ENCODE data around the gene MSH3.
A peak's percentile ranks its signal among the peaks of the same experiment; 100 is the strongest.
"Not testable (repeated sequence)": the region's sequence is repeated elsewhere in the genome, so short reads cannot be mapped to it uniquely, and the experiment has no call there.

The MSH3 gene

DNA sequence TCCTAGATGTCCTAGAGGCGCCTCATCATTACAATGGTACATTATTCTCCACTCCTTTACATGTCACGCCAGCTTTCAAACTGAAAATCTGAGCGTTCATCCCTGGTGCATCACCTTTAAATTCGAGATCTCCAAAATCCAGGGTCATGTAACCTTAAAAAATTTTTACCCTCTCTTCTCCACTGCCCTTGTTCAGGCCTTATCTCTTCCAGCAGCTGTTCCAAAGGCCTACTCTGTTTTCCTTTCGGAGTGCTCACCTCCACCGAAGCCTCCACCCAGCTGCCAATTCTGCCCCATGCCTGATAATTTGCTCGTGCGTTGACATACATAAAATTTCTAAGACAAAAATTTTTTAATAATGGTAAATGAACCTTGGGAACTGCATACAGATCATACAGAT, 950 bp upstream of the MSH3 start:
- H3K4me3 ChIP-seq (ENCODE audit: low read length), result peak overlapping the region; percentile 87
- no peak for DNase-seq (ENCODE audit: low read depth, low spot score)

DNA sequence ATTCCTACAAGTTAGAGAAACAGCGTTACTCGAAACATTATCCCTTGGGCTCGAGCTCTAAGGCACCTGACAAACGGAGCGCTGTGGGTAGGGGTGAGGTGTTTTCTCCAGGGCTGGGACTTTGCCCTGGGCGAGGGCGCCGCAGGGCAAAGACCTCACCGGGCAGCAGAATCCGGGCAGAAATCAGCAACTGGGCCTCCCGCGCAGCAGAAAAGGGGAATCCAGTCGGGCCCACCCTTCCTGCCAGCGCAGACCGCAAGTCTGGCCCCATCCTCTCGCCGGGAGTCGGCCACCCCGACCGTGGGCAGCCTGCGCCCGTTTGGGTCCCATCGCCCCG, 430 bp upstream of the MSH3 start:
- H3K4me3 ChIP-seq (ENCODE audit: low read length), result peak overlapping the region; percentile 87
- DNase-seq (ENCODE audit: low read depth, low spot score), result no peak

DNA sequence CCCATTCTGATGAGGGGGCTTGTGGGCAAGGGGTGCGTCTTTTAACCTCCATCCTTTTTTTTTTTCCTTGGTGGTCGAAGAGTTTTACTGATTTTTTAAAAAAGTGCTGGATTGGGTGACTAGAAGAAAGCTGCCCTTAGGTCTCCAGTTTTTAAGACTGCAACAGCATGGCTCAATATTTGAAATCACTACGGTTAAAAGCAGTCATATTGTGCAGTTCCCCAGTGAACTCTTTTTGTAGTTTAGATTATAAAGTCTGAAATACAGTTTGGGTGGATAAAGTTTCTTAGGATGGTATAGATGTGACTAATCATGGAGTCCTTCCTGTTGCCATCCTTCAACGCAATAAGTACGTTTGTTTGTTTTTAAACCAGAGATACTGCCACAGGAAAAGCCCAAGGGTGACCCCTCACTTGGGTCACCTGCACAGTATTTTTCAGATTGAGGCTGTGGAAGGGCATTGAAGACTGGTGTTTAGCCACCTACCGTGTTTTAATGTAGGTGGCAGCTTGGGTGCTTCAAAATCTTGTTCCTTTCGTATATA, 851 bp downstream of the MSH3 start:
- peak overlapping the region; percentile 87 for H3K4me3 ChIP-seq (ENCODE audit: low read length)
- no peak for DNase-seq (ENCODE audit: low read depth, low spot score)

DNA sequence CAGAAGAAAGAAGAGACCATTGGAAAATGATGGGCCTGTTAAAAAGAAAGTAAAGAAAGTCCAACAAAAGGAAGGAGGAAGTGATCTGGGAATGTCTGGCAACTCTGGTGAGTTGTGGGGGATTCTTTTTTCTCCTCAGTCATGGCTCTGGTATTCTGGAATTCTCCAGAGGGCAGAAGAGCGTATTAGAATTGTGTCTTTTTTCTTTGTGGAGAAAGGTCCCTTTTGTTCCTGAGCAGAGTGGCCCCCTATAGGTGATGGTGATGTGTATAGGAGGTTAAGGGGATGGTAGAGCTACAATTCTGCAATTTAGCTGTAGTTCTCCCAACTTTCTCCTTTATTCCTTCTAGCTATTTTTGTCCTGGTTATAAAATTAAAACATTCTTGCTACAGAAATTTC, 2.0 kb downstream of the MSH3 start:
- no peak overlapping the region for H3K4me3 ChIP-seq (ENCODE audit: low read length)
- no peak for DNase-seq (ENCODE audit: low read depth, low spot score)

DNA sequence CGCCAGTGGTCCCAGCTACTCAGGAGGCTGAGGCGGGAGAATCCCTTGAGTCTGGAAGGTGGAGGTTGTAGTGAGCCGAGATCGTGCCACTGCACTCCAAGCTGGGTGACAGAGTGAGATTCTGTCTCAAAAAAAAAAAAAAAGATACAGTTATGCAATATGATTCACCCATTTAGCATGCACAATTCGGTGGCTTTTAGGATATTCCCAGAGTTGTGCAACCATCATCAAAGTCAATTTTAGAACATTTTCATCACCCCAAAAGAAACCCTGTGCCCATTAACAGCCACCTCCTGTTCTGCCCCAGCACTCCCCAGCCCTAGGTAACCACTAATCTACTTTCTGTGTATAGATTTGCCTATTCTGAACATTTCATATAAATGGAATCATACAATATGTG, 4.7 kb downstream of the MSH3 start:
- H3K4me3 ChIP-seq (ENCODE audit: low read length), result no peak overlapping the region
- no peak for DNase-seq (ENCODE audit: low read depth, low spot score)

DNA sequence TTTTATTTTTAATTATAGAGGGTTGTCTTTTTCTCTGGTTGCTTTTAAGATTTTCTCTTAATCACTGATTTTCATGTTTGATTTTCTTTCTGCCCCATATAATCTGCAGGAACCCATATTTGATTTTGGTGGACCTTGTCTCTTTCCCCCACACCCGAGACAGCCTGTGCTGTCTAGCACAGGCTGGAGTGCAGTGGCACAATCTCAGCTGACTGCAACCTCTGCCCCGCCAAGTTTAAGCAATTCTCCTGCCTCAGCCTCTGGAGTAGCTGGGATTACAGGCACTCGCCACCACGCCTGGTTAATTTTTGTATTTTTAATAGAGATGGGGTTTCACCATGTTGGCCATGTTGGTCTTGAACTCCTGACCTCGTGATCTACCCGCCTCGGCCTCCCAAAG, 6.2 kb downstream of the MSH3 start:
- DNase-seq (ENCODE audit: low read depth, low spot score); H3K4me3 ChIP-seq (ENCODE audit: low read length): not testable (repeated sequence)

DNA sequence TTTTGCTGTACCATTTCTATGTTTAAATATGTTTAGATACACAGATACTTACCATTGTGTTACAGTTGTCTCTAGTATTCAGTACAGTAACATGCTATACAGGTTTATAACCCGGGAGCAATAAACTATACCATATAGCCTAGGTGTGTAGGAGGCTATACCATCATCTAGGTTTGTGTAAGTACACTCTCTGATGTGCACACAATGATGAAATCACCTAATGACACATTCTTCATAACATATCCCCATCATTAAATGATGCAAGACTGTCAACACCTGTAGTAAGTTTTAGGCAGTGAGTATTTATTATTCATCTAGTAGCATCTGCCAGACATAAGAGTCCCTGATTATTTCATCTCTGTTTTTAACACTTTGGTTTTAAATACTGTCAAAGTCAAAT, 7.7 kb downstream of the MSH3 start:
- no peak overlapping the region for H3K4me3 ChIP-seq (ENCODE audit: low read length)
- no peak for DNase-seq (ENCODE audit: low read depth, low spot score)

DNA sequence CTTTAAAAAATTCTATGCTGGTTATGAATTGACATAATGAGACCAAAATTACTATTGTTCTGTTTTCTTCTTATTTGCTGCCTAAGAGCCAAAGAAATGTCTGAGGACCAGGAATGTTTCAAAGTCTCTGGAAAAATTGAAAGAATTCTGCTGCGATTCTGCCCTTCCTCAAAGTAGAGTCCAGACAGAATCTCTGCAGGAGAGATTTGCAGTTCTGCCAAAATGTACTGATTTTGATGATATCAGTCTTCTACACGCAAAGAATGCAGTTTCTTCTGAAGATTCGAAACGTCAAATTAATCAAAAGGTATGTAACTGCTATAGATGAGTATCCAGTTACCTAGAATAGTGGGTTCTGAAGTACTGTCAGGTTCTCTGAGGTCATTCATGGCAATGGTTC, 10.6 kb downstream of the MSH3 start:
- DNase-seq (ENCODE audit: low read depth, low spot score), result no peak
- H3K4me3 ChIP-seq (ENCODE audit: low read length), result no peak overlapping the region

DNA sequence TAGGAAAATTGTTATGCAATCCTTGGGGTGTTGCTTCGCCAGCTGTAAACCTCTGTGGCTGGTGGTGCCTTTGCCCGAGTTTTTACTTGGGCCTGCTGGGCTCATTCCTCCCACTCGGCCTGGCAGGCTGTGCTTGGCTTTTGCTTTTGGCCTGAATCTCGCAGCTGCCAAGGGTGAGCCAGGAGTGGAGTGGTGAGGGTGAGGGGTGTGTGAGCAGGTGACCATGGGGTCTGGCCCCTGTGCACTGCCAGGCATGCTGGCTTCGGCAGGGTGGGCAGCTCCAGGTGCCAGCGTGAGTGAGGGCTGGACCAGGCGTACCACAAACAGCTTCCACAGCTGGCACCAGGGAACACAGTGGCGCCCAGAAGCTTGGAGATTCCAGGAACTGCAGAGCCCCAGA, 12.9 kb downstream of the MSH3 start:
- no peak overlapping the region for H3K4me3 ChIP-seq (ENCODE audit: low read length)
- DNase-seq (ENCODE audit: low read depth, low spot score), result no peak

DNA sequence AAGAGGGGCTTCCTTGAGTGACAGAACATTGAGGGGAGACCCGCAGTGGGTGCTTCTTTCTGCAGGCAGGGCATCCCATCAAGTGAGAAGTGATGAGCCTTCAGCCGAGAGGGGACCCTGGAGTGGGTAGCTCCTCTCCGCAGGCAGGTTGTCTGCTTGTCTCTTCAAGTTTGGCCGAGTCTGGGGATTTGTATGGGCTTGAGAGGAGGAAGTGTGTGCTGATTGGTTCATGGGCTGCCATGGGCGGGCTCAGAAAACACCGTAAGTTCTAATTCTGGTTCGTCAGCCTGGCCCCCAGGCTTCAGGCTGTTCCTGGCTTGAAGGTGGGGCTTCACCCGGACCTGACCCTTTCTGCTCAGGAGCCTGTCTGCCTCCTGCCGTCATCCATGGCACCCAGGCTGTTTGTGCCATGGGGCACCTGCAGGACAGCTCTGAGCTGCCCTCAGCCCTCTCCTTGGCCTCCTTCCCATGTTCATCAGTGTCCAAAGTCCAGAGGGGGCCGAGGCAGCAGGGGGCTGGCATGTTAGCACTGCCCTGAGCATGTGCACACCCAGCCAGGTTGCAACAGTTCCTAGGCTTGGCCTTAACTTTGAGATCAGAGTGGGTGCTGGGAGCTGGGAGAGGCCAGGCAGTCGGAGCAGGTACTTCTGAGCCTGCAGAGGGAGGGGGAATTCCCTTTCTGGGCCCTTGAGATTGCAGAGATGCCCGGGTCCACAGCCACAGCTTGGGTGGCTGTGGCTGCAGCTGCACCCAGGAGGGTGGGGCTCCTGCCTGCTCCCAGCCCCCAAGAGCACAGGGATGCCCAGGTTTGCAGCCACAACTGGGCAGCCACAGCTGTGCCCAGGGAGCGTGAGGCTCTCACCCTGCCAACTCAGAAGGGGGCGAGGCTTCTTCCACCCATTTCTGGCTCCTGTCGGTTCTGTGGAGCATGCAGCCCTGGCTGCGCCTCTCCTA, 13.8 kb downstream of the MSH3 start:
- DNase-seq (ENCODE audit: low read depth, low spot score), result no peak
- no peak overlapping the region for H3K4me3 ChIP-seq (ENCODE audit: low read length)

DNA sequence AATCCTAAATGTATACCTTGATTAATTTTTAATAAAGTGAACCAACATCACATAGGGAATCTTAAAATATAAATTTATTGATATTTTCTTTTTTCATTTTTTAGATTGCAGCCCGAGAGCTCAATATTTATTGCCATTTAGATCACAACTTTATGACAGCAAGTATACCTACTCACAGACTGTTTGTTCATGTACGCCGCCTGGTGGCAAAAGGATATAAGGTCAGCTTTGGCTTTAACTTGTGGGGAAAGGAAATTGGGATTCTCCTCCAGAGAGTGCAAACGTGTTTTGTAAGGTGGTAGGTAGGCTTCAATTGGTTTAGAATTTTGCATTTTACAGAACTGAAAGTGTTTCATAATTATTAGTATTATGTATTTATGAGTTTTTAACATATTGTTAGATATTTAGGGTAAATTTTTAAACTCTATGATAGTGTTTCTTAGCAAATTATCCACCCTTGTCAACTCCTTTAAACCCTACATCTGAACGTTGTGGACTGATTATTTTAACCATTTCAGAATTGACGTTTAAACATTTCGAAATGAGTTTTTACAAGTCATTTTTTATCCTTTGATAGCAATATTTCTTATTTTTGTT, 17.8 kb downstream of the MSH3 start:
- peak; percentile 67 for DNase-seq (ENCODE audit: low read depth, low spot score)
- no peak overlapping the region for H3K4me3 ChIP-seq (ENCODE audit: low read length)

DNA sequence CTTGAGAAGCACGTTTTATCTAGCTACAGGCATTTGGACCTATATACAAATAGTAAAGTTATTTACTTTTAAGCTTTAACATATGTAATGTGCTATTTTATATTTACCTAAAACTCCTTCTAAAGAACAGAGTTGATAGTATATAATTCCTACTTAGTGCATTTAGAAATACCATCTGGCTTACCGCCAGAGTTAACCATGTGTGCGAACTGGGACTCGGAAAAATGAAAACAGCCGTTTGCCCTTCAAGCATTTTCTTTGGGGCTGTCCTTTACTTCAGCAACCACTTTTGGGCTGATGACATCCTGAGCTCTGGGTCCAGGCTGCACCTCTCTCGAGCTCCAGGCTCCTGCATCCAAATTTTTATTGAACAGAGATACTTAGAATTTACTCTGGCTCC, 22.3 kb downstream of the MSH3 start:
- no peak for DNase-seq (ENCODE audit: low read depth, low spot score)
- H3K4me3 ChIP-seq (ENCODE audit: low read length), result no peak overlapping the region

DNA sequence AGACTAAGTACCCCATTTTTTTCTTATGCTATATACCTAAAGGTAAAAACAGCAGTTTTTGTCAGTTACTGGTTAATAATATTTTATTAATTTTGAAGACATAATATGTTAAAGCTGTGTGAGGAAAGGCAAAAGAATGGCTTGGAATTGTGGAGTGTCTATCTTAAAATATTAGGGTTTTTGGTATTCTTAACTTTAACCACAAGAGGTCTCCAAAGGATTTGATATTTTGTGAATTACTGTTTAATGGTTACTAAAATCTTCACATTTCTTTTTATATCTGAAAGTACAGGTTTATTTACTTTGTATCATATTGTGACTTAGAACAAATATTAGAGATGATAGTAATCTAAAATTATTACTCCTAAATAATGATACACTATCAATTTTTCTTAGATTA, 32.3 kb downstream of the MSH3 start:
- no peak overlapping the region for H3K4me3 ChIP-seq (ENCODE audit: low read length)
- DNase-seq (ENCODE audit: low read depth, low spot score), result no peak

DNA sequence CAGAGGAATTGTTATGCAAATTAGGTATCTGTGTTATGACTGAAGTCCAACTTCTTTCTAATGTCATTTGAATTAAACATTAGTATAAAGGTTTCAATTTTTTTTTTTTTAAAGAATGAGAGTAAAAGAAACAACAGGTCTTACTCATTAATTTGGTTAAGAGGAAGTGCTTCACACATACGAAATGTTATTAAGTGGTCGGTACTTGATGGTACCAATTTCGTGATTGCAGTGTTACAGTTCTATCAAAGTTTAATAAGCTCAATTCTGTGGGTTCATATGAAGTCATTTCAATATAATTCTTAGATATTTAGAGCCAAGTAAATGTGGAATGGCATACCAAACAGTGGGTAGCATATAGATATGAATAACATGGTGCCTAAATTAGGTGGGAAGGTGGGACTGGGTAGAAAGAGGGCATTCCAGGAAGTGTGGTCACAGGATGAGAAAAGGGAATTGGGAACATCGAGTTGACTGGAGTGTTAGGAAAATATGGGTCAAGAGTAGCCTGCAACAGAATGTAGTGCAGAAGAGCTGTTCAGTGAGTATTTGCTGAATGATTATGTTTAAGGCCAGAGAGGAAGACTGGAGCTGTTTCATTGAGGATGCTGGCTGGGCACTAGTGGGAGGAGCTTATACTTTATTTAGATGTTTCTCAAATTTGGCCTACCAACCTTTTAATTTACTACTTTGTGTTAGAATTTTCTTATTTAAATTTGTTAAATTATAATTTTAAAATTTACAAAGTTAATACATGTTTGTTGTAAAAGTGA, 34.4 kb downstream of the MSH3 start:
- no peak overlapping the region for H3K4me3 ChIP-seq (ENCODE audit: low read length)
- no peak for DNase-seq (ENCODE audit: low read depth, low spot score)

DNA sequence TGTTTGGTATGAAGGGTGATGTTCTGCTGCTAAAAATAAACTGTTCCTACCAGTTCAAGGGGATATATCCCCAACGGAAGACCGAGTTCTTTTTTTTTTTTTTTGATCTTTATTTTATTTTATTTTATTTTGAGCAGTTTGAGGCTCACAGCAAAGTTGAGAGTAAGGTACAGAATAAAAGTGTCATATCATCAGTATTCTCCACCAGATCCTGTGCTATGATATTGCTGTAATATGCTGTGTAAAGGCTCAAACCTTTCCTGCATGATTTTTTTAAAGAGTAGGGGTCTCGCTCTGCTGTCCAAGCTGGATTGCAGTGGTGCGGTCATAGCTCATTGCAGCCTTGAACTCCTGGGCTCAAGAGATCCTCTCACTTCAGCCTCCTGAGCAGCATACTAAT, 35.2 kb downstream of the MSH3 start:
- no peak for DNase-seq (ENCODE audit: low read depth, low spot score)

DNA sequence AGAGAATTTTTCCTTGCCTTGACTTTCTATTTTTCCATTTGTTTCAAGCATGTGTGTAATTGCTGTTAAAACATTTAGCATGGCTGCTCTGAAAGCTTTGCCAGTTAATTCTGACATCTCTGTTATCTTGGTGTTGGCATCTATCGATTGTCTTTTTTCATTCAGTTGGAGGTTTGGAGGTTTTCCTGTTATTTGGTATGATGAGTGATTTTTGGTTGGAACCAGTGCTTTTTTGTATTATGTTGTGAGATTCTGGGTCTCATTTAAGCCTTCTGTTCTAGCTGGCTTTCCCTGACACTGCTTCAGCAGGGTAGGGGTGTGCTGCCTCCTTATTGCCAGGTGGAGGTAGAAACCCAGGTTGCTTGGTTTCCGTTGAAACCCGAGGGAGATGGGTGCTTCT, 41.2 kb downstream of the MSH3 start:
- DNase-seq (ENCODE audit: low read depth, low spot score), result peak; percentile 54
- no peak overlapping the region for H3K4me3 ChIP-seq (ENCODE audit: low read length)

More for the DNA sequence above, 35.2 kb downstream of the MSH3 start:
- H3K4me3 ChIP-seq (ENCODE audit: low read length), result no peak overlapping the region

DNA sequence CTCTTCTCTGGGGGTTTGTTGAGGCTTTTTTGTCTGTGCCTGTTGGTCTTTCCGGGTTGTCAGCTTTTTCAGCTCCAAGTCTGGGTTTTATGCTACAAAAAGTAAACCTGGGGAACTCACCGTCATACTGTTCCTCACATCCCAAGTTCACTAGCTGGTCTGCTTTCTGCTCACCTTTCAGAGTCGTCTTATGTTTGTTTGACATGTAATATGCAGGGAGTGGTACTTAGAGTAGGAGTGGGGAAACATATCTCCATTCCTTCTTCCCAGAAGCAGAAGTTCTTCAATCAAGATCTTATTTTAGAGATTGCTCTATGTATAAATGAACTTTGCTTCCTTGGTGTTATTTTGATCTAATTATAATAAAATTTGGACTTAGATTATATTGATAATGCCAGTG, 42.0 kb downstream of the MSH3 start:
- no peak for DNase-seq (ENCODE audit: low read depth, low spot score)
- H3K4me3 ChIP-seq (ENCODE audit: low read length), result no peak overlapping the region

DNA sequence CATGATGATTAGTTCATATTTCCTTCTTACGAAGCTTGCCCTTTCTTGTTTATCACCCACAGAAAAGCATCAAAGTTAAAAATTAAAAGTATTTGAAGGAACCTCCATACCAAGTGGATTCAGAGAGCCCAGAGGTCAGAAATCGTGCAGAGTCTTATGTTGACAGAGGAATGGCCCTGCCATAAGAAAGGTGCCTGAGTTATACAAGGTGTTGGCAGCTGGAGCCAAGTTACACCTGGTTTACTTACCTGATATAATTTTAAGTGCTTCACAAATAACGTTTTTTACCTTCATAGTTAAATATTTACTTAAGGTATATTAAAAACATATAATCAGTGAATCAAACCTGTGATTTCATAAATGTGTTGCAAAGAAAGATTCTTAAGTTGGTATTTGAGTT, 42.6 kb downstream of the MSH3 start:
- no peak overlapping the region for H3K4me3 ChIP-seq (ENCODE audit: low read length)
- DNase-seq (ENCODE audit: low read depth, low spot score), result no peak

DNA sequence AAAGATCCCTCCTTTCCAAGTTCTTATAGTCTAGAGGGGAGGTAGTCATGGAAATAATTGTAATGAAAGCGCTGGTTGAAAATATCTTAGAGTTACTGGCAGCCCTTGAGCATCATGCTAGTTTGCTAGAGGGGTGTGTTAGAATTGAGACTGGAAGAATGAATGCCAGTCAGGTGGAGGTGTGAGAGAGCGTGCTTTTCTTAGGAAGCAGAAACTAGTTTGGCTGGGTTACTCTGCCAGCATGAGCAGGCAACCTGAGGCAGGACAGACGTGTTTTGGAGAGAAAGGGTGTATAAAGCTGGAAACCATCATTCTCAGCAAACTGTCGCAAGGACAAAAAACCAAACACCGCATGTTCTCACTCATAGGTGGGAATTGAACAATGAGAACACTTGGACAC, 43.9 kb downstream of the MSH3 start:
- no peak for DNase-seq (ENCODE audit: low read depth, low spot score)
- H3K4me3 ChIP-seq (ENCODE audit: low read length), result no peak overlapping the region

DNA sequence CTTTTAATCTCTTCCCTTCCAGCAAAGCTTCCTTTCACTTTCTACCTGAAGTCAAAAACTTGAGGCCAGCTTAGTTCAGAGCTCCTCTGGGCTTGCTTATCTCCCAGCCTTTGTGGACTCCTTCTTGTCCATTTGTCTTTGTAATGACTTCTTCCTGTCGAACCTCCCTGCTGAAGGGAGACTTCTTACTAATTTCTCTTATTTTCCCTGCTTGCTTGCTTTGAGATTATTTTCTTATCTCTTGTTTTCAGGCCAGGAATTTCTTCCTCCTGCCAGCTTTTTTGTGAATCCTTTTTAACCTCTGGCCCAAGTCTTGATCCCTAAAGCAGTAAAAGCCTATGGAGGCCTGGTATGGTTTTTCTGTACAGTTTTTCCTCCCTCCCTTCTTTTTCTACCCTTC, 47.1 kb downstream of the MSH3 start:
- DNase-seq (ENCODE audit: low read depth, low spot score), result no peak

More for the DNA sequence above, 47.1 kb downstream of the MSH3 start:
- H3K4me3 ChIP-seq (ENCODE audit: low read length), result no peak overlapping the region
